Measurements from ENCODE around the gene ABCD1.

The ABCD1 gene

DNA sequence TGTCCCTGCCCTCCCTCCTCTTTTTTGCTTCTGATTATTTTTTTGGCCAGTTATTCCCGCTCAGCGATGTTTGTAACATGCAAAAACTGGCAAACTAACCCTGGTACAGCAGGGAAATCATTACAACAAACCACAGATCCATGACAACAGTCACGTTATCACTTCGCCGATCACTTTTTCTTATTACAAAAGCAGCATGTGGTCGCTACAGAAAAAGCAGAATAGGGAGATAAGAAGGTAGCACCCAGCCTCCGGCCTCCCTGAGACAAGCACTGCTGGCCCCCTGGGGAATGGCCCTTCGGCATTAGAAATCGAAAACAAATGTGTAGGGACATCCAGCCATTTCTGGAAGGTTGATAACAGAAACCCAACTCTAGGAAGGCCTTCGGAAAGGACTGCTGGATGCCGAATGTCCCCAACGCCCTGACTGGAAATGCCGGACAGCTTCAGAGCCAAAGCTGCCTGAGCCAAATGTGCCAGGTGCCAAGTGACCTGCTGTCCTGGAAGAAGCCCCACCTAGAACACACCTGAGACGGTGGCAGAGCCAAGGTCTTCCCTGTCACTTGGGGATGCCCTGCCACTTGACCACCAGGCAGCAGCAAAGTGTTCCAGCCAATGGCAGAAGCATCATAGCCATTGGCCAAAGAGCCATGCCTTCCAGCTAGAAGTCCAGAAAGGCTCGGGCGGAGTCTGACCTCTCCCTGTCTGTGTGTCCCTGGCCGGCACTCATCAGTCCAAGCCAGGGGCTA is 66.6 kb downstream of the ABCD1 start:
- no peak for DNase-seq (ENCODE audit: low spot score)
- TF ChIP-seq CTCF (IDR thresholded peaks at IDR 0.05; ENCODE audit: extremely low read depth, missing control alignments): no peak

DNA sequence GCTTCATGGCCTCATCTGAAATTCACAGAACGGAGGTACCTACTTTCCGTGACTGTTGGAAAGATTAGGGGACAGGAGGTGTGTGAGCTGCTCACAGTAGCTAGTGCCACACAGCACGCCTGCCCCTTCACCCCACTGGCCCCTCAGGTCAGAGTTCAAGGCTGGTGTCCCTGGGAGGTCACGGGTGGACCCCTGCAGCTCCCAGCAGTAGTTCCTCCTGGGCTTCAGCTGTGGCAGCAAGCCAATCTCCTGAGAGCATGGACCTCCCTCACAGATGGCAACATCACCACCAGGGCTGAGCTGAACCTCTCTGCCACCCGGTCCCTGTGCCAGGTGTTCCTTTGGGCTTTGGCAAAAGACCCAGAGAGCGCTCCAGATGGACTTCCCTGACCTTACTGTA is 67.7 kb downstream of the ABCD1 start:
- no peak for TF ChIP-seq CTCF (IDR thresholded peaks at IDR 0.05; ENCODE audit: extremely low read depth, missing control alignments)

DNA sequence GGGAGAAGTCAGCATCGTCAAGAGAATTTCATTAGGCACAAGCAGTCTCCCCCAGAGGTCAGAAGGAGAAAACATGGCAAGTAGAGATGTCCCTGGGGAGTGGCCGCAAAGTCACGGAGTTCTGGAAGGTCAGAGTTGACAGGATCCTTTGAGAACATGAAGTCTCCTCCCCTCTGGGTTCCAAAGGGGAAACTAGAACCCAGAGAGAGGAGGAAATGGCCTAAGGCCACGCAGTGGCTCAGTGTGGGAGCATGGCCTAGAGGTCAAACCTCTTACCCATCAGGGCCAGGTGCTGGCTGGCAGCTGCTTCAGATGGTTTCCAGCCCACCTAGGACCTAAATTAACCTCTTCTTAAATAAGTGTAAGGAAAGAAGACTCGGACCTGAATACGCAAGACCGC is 68.6 kb downstream of the ABCD1 start:
- TF ChIP-seq CTCF (IDR thresholded peaks at IDR 0.05; ENCODE audit: extremely low read depth, missing control alignments): no peak
- DNase-seq (ENCODE audit: low spot score): no peak

More for the DNA sequence above, 67.7 kb downstream of the ABCD1 start:
- no peak for DNase-seq (ENCODE audit: low spot score)
